Stimulated activated CD4-positive, alpha-beta T cell treated with anti-CD3 and anti-CD28 coated beads, TNF-alpha, amount 100 ng/mL, for 48 hours (primary cell): Measurements from ENCODE around the gene RNU6-9.
A peak's percentile ranks its signal among the peaks of the same experiment; 100 is the strongest.

Experiments
- DNase-seq, 3 donors: peaks; one replicate each; pipeline ENCODE4 v3.0.0-alpha.2; 2020; ENCODE audit warnings: low read depth in 3 of 3

RNU6-9 gene

GRCh38 chr19:897442-898039 lies 4.3 kb downstream of the RNU6-9 start:
- DNase-seq, result no peak

GRCh38 chr19:898663-899062 lies 5.4 kb downstream of the RNU6-9 start:
- no peak for DNase-seq

- no peak for DNase-seq
Measured at GRCh38 chr19:899336-900042, 6.2 kb downstream of the RNU6-9 start.

GRCh38 chr19:900043-900301 lies 6.7 kb downstream of the RNU6-9 start:
- no peak for DNase-seq

- DNase-seq, result no peak
Measured at GRCh38 chr19:900302-901111, 7.2 kb downstream of the RNU6-9 start.

GRCh38 chr19:901216-902092 lies 8.2 kb downstream of the RNU6-9 start:
- DNase-seq, result no peak

GRCh38 chr19:902093-902370 lies 8.7 kb downstream of the RNU6-9 start:
- DNase-seq, result no peak

- DNase-seq, result no peak
Measured at GRCh38 chr19:902446-903226, 9.4 kb downstream of the RNU6-9 start.

- no peak for DNase-seq
Measured at GRCh38 chr19:903266-903797, 10.0 kb downstream of the RNU6-9 start.

GRCh38 chr19:904545-904944 lies 11.3 kb downstream of the RNU6-9 start:
- DNase-seq, result no peak

- DNase-seq, result no peak
Measured at GRCh38 chr19:906480-906879, 13.2 kb downstream of the RNU6-9 start.

- no peak for DNase-seq
Measured at GRCh38 chr19:907183-907853, 14.0 kb downstream of the RNU6-9 start.

- DNase-seq, result no peak
Measured at GRCh38 chr19:911197-912033, 18.1 kb downstream of the RNU6-9 start.

- no peak for DNase-seq
Measured at GRCh38 chr19:912181-913079, 19.1 kb downstream of the RNU6-9 start.

- peak in 2 of 3 donors; percentile 66 to 84 for DNase-seq
Measured at GRCh38 chr19:913080-913748, 19.9 kb downstream of the RNU6-9 start, which contains the start of gene R3HDM4. R3HDM4 (minus strand) TSS chr19:913219; CDS start chr19:913157, 62 bp downstream.

- DNase-seq, result peak in 1 of 3 donors; percentile 58
Measured at GRCh38 chr19:916645-917322, 23.5 kb downstream of the RNU6-9 start.
